SKM-1 (cell line): ENCODE measurements around the gene MPHOSPH10.
"Not testable (repeated sequence)": the region's sequence is repeated elsewhere in the genome, so short reads cannot be mapped to it uniquely, and the experiment has no call there.

Source experiments
- DNase-seq: peaks from one replicate; lab custom pipeline; 2025; ENCODE audit not compliant: unreplicated experiment; lab: John Stamatoyannopoulos, UW

MPHOSPH10 gene

GRCh38 chr2:71166812-71167211, 36.4 kb downstream of the MPHOSPH10 start:
- no peak for DNase-seq

GRCh38 chr2:71173096-71173495, 42.7 kb downstream of the MPHOSPH10 start:
- no peak for DNase-seq

DNA sequence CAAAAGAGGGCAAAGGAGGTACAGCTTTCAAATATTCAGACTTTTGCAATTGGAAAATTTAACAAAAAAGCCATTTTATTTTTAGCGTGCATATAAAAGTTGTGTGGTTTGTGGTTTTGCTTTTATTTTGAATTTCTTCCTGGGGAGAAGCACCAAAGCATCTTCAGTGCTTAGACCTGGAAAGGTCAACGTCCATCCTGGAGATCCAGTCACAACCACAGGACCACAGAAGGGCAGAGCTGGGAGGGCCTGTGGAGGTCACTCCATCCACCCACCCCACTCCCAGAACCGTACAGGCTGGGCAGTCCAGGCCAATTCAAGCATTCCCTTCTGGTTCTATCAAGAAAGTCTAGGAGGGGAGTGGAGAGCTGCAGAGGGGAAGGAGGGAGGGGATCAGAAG, 43.8 kb downstream of the MPHOSPH10 start:
- DNase-seq = no peak

DNA sequence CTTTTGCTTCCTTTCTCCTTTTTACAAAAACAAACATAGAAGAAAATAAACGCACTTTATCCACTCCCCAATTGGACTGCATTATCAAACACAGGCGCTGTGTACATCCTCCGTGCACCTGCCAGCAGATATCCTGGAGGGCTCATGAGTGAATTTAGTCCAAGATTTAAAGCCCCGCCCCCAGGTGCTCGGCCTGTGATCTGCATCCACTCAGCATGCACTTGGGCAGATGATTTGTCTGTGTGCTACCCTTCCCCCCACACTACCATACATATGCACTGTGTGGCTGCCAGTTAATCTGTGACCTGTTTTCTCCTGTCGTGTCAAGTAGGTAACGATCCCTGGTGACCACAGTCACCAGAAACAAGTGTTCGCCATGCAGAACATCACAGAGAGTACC, 48.4 kb downstream of the MPHOSPH10 start:
- not testable (repeated sequence) for DNase-seq

GRCh38 chr2:71181316-71181715, 50.9 kb downstream of the MPHOSPH10 start:
- DNase-seq = no peak

DNA sequence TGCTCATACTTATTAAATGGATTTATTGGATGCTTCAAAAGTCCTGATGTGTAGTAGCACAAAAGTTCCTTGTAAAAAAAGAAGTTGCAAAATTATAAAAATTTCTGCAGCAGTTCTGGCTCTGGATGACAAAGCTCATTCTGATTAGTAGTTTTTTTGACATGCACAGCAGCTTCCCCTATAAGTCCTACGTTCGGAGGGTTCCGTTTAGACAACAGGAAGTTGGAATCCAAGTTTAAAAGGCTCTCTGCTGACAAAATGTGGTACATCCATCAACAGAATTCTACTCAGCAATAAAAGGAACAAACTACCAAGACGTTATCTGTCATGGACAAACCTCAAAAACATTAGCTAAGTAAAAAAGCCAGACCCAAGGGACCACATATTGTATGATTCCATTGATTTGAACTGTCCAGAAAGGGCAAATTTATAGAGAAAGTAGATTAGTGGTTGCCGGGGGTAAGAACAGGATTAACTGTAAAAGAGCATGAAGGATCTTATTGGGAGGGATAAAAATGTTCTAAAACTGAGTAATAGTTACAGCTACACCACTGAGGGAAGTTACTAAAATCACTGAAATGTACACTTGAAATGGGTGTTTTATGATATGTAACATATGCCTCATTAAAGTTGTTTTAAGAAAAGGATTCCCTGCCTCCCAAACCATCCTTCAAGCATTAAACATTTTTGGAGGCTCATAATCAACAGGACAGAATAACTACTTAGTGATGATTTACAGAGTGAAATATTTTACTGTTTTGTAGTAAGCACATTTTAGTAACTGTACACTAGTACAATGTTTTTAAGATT, 53.1 kb downstream of the MPHOSPH10 start:
- DNase-seq = not testable (repeated sequence)

DNA sequence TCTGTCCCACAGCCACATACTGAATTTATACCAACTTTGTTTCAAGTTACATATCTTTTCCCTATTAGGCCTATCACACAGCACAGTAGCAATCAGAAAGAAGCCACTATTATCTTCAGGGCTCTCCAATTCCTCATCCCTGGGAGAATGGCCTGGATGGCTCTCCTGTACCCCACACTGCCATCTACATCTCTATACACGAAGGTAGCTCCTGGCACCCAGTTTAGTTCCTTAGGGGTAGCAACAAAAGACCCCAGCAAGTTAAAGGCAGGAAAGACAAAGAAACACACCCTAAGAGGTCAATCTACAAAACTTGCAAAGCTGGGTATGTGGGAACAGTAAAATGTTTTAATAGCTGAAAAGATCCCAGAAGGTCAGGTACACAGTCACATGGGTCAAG, 56.5 kb downstream of the MPHOSPH10 start:
- DNase-seq = no peak

DNA sequence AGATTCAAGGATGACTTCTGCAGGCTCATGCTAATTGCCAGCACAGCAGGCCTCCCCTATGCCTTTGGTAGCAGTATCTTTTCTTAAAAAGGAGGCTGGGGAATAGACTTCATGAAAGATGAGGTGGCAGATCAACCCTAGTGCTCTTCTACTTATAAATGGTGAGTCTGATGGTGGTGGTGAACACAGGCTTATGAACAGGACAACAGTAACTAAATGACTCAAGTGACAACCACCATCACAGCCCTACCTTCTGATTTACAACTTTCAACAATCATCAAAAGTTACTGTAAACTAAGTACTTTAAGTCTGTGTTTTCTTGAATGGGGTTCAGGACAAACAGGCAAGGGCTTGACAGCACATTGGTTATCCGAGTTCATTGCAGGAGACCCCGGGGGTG, 57.2 kb downstream of the MPHOSPH10 start:
- DNase-seq = no peak

GRCh38 chr2:71190656-71191569, 60.5 kb downstream of the MPHOSPH10 start:
- DNase-seq = no peak

- DNase-seq = no peak
These were observed 61.1 kb downstream of the MPHOSPH10 start for GRCh38 chr2:71191570-71191943.
